ENCODE measurements around the gene PYGL.
A peak's percentile ranks its signal among the peaks of the same experiment; 100 is the strongest.

Gene PYGL

GRCh38 chr14:50943943-50944646 is at the start of gene PYGL:
Gene PYGL, minus strand, starts transcription at chr14:50944483. Its CDS starts 80 bp downstream, at chr14:50944403.
- no peaks in the 10 kb centered on the region for H3K9me3 ChIP-seq
- H3K27me3 ChIP-seq = no peaks in the 10 kb centered on the region
- H3K4me3 ChIP-seq (ENCODE audit: low read depth in 1 of 2, low read length in 1 of 2) = peak within 1 kb of the TSS; percentile 85 to 99
- peak within 1 kb of the TSS; percentile 86 for H3K27ac ChIP-seq
- TF ChIP-seq CTCF (IDR thresholded peaks at IDR 0.05) = no peak
- peaks cover 29% of the 10 kb centered on the region for H3K36me3 ChIP-seq
- peaks cover 68 to 73% of the 10 kb centered on the region in 2 experiments for H3K4me1 ChIP-seq (ENCODE audit: control insufficient read depth in 1 of 2, insufficient read depth in 1 of 2, low read depth in 1 of 2, low read length in 1 of 2)

- H3K4me3 ChIP-seq (ENCODE audit: low read depth in 1 of 2, low read length in 1 of 2) = no peak overlapping the region
- TF ChIP-seq CTCF (IDR thresholded peaks at IDR 0.05) = no peak
- H3K27me3 ChIP-seq = no peaks in the 10 kb centered on the region
- no peaks in the 10 kb centered on the region for H3K4me1 ChIP-seq (ENCODE audit: control insufficient read depth in 1 of 2, insufficient read depth in 1 of 2, low read depth in 1 of 2, low read length in 1 of 2)
- no peaks in the 10 kb centered on the region for H3K9me3 ChIP-seq
- H3K36me3 ChIP-seq = no peaks in the 10 kb centered on the region
- no peak overlapping the region for H3K27ac ChIP-seq
These were observed 41.6 kb upstream of the PYGL start for GRCh38 chr14:50985859-50986331.

- H3K4me1 ChIP-seq (ENCODE audit: control insufficient read depth in 1 of 2, insufficient read depth in 1 of 2, low read depth in 1 of 2, low read length in 1 of 2) = peaks cover 2% of the 10 kb centered on the region in 2 experiments
- no peak for TF ChIP-seq CTCF (IDR thresholded peaks at IDR 0.05)
These were observed 41.0 kb upstream of the PYGL start for GRCh38 chr14:50985124-50985858.

GRCh38 chr14:50984036-50984710 is 39.9 kb upstream of the PYGL start:
- no peaks in the 10 kb centered on the region for H3K27me3 ChIP-seq
- TF ChIP-seq CTCF (IDR thresholded peaks at IDR 0.05) = no peak
- H3K36me3 ChIP-seq = no peaks in the 10 kb centered on the region
- no peak overlapping the region for H3K27ac ChIP-seq
- no peaks in the 10 kb centered on the region for H3K9me3 ChIP-seq
- no peak overlapping the region for H3K4me3 ChIP-seq (ENCODE audit: low read depth in 1 of 2, low read length in 1 of 2)
- H3K4me1 ChIP-seq (ENCODE audit: control insufficient read depth in 1 of 2, insufficient read depth in 1 of 2, low read depth in 1 of 2, low read length in 1 of 2) = peaks cover 8 to 14% of the 10 kb centered on the region in 2 experiments

More at GRCh38 chr14:50985124-50985858, 41.0 kb upstream of the PYGL start:
- Histone ChIP-seq H3K27me3 (no peaks in the 10 kb centered on the region), H3K36me3 (no peaks in the 10 kb centered on the region), H3K4me3 (ENCODE audit: low read depth in 1 of 2, low read length in 1 of 2) (no peak overlapping the region), H3K27ac (peak overlapping the region; percentile 20), H3K9me3 (no peaks in the 10 kb centered on the region)

- H3K9me3 ChIP-seq = no peaks in the 10 kb centered on the region
- no peak overlapping the region for H3K4me3 ChIP-seq (ENCODE audit: low read depth in 1 of 2, low read length in 1 of 2)
- no peaks in the 10 kb centered on the region for H3K27me3 ChIP-seq
- no peaks in the 10 kb centered on the region for H3K36me3 ChIP-seq
- no peak for TF ChIP-seq CTCF (IDR thresholded peaks at IDR 0.05)
- peaks cover 8 to 21% of the 10 kb centered on the region in 2 experiments for H3K4me1 ChIP-seq (ENCODE audit: control insufficient read depth in 1 of 2, insufficient read depth in 1 of 2, low read depth in 1 of 2, low read length in 1 of 2)
- H3K27ac ChIP-seq = no peak overlapping the region
These were observed 35.9 kb upstream of the PYGL start for GRCh38 chr14:50979941-50980850.
